HEK293 (cell line): ENCODE results near the gene ICE1.

Experiments used
- ZNF114 ChIP-seq: fragments of 450-650 bp; formaldehyde crosslinking; IDR thresholded peaks from 2 replicates; pipeline ENCODE4 v1.5.0; 2017; ENCODE audit warnings: missing biosample characterization, missing genetic modification characterization
- ZNF677 ChIP-seq: fragments of 450-650 bp; IDR thresholded peaks from 2 replicates; pipeline ENCODE4 v1.5.0; 2018; ENCODE audit warnings: missing biosample characterization, mild to moderate bottlenecking, missing genetic modification characterization, moderate library complexity

DNA sequence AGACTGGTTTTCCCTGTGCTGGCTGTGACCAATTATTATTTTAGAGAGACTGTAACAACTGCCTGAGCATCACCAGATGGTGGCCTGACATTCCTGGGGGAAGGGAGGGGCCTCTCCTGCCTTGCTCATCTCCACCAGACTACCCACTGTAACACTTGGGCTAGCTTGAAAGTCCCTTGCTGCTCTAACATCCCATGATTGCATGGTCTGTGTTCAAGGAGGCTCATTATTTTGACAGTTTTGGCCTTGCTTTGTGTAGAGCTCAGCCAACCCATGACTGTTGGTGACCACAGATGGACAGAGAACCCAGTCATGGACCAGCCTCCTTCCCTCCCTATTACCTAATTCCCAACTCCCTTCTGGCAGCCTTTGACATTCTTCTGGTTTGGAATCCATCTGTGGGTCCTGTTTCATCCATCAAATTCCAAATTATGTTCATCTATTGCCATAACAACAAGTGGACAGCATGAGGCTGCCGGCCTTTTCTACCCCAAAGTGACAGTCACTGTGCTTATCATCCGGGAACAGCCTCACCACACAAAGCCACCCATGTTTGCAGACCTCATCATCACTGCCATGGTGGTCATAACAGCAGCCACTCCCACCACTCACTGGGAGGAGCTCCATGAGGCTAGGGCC is 49.0 kb upstream of the ICE1 start:
- no peak for TF ChIP-seq ZNF677 (tag by site-specific recombination)
- no peak for TF ChIP-seq ZNF114 (tag by site-specific recombination)
